ENCODE results near the gene RBM45.

DNA sequence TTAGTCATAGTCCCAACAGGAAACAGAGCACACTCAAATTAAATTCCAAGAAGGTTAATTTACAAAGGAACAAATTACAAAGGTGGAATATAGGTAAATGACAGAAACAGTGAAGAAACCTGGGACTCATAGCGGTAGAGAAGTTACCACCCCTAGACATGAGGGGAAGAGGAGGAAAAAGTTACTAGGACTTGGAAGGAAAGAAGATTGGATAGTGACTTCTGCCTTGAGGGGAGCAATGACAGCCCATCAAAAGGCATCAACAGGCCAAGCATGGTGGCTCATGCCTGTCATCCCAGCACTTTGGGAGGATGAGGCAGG is 37.3 kb upstream of the RBM45 start:
- no peak for TF ChIP-seq CTCF (IDR thresholded peaks at IDR 0.05)
- TF ChIP-seq POLR2A (IDR thresholded peaks at IDR 0.05): no peak

All from esophagus squamous epithelium (tissue), 4 donors.